Measurements from ENCODE around the gene SLC7A8. TPM values are rescaled to one million over a fixed set of nuclear protein-coding genes. Genes with fewer than 3 reads are reported as not detected.

The SLC7A8 gene
- total RNA-seq, 1 donor from 2014 or later = 3.3 TPM

DNA sequence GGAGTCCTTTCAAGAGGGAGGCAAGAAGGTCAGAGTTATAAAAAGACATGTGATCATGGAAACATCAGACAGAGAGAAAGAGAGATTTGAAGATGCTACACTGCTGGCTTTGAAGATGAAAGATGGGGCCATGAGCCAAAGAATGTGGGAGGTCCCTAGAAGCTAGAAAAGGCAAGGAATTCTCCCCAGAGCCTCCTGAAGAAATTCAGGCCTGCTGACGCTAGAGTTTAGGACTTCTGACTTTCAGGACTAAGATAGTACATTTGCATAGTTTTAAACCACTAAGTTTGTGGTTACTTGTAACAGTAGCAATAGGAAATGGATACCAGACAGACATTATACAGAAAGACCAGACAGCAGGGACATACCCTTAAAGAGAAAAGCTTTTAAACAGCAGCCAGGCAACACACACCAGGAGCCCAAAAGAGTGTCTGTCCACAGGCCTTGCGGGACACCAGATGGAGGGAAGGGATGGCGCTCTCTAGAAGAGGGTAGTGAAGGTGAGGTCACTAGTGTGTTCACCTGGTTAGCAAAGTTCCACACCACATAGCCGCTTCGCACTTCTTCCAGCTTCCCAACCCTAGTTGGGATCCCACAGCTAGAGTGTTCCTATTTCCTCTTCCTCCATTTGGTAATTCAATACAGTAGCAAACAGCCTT, 34.7 kb downstream of the SLC7A8 start:
- no peak overlapping the region for H3K4me3 ChIP-seq (ENCODE audit: low read depth, low read length)
- TF ChIP-seq, protein P1, sequence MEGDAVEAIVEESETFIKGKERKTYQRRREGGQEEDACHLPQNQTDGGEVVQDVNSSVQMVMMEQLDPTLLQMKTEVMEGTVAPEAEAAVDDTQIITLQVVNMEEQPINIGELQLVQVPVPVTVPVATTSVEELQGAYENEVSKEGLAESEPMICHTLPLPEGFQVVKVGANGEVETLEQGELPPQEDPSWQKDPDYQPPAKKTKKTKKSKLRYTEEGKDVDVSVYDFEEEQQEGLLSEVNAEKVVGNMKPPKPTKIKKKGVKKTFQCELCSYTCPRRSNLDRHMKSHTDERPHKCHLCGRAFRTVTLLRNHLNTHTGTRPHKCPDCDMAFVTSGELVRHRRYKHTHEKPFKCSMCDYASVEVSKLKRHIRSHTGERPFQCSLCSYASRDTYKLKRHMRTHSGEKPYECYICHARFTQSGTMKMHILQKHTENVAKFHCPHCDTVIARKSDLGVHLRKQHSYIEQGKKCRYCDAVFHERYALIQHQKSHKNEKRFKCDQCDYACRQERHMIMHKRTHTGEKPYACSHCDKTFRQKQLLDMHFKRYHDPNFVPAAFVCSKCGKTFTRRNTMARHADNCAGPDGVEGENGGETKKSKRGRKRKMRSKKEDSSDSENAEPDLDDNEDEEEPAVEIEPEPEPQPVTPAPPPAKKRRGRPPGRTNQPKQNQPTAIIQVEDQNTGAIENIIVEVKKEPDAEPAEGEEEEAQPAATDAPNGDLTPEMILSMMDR (conservative IDR thresholded peaks at IDR 0.05; ENCODE audit: low read depth, low read length) = no peak
- DNase-seq (ENCODE audit: low read depth) = no peak

DNA sequence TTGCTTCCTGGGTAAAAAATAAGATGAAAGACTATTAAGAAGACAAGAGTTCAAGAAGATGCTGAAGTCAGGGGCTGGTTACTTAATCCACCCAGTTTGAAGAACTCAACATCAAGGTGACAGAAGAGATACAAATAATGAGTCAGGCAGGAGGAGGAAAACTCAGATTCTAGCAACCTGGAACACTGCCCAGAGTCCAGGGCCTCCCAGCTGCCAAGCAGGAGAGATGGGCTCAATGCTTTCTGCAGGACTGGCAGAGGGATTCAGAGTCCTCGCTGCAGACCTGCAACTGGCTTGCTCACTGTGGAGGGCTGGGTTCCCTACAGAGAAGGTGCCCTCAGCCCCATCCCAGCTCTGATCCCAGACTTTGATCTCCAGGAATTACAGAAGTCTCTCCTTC, 35.8 kb downstream of the SLC7A8 start:
- TF ChIP-seq, protein P1 (conservative IDR thresholded peaks at IDR 0.05; ENCODE audit: low read depth, low read length) = no peak

DNA sequence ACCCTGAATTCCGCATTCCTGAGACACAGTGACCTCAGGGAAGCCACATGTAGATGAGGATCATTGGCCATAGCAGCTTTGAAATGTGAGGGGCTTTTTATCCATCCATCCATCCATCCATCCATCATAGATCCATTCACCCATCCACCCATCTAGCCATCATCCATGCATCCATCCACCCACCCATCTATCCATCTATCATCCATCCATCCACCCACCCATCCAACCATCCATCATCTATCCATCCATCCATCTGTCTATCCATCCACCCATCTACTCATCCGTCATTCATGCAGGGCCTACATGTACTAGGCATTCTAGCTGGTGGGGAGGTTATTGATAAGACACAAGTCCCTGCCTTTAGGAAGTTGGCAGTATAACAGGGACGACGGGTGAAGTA, 36.5 kb downstream of the SLC7A8 start:
- no peak overlapping the region for H3K4me3 ChIP-seq (ENCODE audit: low read depth, low read length)
- TF ChIP-seq, protein P1 (conservative IDR thresholded peaks at IDR 0.05; ENCODE audit: low read depth, low read length) = no peak
- DNase-seq (ENCODE audit: low read depth) = no peak

More for the DNA sequence above, 35.8 kb downstream of the SLC7A8 start:
- DNase-seq (ENCODE audit: low read depth) = no peak
- no peak overlapping the region for H3K4me3 ChIP-seq (ENCODE audit: low read depth, low read length)

DNA sequence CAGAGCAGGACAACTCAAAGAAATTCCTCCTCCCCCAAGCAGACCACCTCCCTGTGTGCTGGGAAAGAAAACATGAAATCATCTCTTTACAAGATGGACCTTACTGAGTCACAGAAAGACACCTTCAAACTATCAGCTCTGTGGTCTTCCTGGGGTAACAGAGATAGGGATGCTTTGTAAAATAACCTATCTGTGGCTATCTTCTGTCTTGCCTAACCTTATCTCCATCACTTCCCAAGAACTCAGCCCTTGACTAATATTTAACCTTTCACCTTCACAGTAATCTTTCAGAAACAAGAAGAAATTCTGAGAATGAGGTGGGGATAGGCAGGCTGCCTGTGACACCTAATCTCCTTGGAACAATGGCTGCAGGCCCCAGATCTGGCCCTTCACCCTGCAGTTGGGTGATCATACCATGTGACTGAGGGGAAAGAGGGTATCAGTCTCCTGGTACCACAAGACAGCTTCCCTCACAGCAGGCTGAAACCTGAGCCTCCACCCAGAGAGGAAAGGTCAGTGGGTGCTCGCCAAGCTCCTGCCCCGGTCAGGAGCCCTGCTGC, 37.0 kb downstream of the SLC7A8 start:
- DNase-seq (ENCODE audit: low read depth) = no peak
- TF ChIP-seq, protein P1 (conservative IDR thresholded peaks at IDR 0.05; ENCODE audit: low read depth, low read length) = no peak
- H3K4me3 ChIP-seq (ENCODE audit: low read depth, low read length) = no peak overlapping the region

DNA sequence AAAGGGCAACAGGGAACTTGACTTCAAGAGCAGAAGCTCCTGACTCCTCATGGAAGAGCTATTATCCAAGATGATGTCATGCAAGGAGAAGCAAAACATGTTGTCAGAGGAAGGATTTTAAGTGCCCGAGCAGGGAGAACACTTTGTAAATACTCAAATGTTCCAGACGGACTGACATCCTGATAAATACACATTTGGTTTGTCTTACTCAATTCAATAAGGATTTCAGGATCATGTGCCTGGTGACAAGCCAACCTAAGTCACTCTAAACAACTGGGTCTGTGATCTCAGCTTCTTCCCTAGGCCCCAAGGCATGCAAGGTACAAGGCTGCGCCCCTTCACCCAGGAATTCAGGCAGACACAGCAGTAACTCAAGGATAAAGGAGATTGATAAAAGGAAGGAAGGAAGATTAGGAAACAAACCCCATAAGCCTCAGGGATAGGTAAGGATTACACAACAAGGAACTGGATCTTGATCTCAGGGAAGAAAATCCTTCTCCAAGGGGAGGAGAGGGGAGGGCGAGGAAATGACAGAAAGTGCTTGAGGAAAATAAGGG, 37.6 kb downstream of the SLC7A8 start:
- TF ChIP-seq, protein P1 (conservative IDR thresholded peaks at IDR 0.05; ENCODE audit: low read depth, low read length) = no peak
- no peak for DNase-seq (ENCODE audit: low read depth)
- no peak overlapping the region for H3K4me3 ChIP-seq (ENCODE audit: low read depth, low read length)

DNA sequence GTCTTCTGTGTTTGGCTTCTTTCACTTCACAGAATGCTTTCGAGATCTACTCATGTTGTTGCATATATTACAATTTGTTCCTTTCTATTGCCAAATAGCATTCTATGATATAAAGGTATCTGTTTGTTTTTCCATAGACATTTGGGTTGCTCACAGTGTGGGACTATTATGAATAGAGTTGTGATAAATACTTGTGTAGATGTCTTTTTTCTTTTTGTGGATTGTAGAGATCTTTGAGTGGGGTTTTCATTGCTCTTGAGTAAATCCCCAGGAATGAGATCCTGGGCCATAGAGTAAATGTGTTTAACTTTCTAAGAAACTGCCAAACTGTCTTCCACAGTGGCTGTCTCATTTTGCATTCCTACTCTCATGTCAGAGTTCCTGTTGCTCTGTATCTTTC, 39.5 kb downstream of the SLC7A8 start:
- TF ChIP-seq, protein P1 (conservative IDR thresholded peaks at IDR 0.05; ENCODE audit: low read depth, low read length) = no peak
- no peak for DNase-seq (ENCODE audit: low read depth)
- no peak overlapping the region for H3K4me3 ChIP-seq (ENCODE audit: low read depth, low read length)

Data from epithelial cell of proximal tubule (primary cell).